ENCODE measurements around the gene GOSR1. TPM values are rescaled to one million over a fixed set of nuclear protein-coding genes. Genes with fewer than 3 reads are reported as not detected.
"Not testable (repeated sequence)": the region's sequence is repeated elsewhere in the genome, so short reads cannot be mapped to it uniquely, and the experiment has no call there.

The GOSR1 gene
- total and polyA plus RNA-seq, 12 donors: 15.4 to 96.0 (median 47.1) TPM

DNA sequence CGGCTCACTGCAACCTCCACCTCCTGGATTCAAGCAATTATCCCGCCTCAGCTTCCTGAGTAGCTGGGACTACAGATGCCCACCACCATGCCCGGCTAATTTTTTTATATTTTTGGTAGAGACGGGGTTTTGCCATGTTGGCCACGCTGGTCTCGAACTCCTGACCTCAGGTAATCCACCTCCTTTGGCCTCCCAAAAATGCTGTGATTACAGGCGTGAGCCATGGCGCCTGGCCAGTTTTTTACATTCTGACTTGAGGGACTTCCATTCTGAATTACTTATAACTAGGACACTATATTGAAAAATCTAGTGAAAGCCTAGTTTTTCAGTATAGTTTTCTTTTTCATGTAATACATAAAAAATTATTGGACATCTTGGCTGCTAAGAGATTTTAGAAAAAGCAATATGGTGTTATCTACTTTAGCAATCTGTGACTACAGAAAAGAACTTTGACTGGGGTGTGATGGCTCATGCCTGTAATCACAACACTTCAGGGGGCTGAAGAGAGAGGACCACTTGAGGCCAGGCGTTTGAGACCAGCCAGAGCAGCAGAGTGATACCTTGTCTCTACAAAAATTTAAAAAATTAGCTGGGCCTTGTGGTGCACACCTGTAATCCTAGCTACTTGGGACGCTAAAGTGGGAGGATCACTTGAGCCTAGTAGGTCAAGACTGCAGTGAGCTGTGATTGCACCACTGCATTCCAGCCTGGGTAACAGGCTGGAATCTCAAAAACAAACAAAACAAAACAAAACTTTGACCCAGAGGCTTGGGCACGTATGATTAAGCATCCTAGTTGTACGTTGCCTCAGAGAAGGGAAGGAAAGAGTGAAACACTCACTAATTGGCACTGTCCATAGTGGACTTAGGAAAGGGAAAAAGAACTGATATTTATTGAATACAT, 26.8 kb upstream of the GOSR1 start:
- Histone ChIP-seq H3K9me3 (replicated peaks in 1 of 3) (no peaks in the 10 kb centered on the region), H3K27ac (no peak overlapping the region), H3K4me3 (no peak overlapping the region), H3K27me3 (no peaks in the 10 kb centered on the region), H3K36me3 (replicated peaks in 1 of 2) (peaks cover 0 to 12% of the 10 kb centered on the region in 2 donors), H3K4me1 (replicated peaks in 1 of 2) (peaks cover 0 to 10% of the 10 kb centered on the region in 2 donors)
- WGBS, 4 donors: 92 to 96% (median 96%) methylated on average over 12 of the region's 12 CpGs
- no peak for DNase-seq
- no peak for TF ChIP-seq POLR2A (IDR thresholded peaks at IDR 0.05)
- TF ChIP-seq, protein P1, sequence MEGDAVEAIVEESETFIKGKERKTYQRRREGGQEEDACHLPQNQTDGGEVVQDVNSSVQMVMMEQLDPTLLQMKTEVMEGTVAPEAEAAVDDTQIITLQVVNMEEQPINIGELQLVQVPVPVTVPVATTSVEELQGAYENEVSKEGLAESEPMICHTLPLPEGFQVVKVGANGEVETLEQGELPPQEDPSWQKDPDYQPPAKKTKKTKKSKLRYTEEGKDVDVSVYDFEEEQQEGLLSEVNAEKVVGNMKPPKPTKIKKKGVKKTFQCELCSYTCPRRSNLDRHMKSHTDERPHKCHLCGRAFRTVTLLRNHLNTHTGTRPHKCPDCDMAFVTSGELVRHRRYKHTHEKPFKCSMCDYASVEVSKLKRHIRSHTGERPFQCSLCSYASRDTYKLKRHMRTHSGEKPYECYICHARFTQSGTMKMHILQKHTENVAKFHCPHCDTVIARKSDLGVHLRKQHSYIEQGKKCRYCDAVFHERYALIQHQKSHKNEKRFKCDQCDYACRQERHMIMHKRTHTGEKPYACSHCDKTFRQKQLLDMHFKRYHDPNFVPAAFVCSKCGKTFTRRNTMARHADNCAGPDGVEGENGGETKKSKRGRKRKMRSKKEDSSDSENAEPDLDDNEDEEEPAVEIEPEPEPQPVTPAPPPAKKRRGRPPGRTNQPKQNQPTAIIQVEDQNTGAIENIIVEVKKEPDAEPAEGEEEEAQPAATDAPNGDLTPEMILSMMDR (IDR thresholded peaks at IDR 0.05): no peak
- intact Hi-C loops (cut with DNase I): no loop called here

DNA sequence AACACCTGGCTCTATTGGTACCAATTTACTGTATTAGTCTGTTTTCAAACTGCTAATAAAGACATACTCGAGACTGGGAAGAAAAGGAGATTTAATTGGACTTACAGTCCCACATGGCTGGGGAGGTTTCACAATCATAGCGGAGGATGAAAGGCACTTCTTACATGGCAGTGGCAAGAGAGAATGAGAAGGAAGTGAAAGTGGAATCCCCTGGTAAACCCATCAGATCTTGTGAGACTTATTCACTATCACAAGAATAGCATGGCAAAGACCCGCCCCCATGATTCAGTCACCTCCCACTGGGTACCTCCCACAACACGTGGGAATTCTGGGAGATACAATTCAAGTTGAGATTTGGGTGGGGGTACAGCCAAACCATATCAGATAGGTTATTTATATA, 22.6 kb upstream of the GOSR1 start:
- no peaks in the 10 kb centered on the region for H3K27me3 ChIP-seq
- TF ChIP-seq, protein P1 (IDR thresholded peaks at IDR 0.05): no peak
- TF ChIP-seq POLR2A (IDR thresholded peaks at IDR 0.05): no peak
- H3K4me1 ChIP-seq (replicated peaks in 1 of 2): peaks cover 0 to 3% of the 10 kb centered on the region in 2 donors
- WGBS, 4 donors: 88 to 96% (median 90%) methylated on average over 4 of the region's 4 CpGs
- H3K4me3 ChIP-seq: no peak overlapping the region
- peaks cover 0 to 12% of the 10 kb centered on the region in 2 donors for H3K36me3 ChIP-seq (replicated peaks in 1 of 2)
- no peaks in the 10 kb centered on the region for H3K9me3 ChIP-seq (replicated peaks in 1 of 3)
- intact Hi-C loops (cut with DNase I): no loop called here
- no peak overlapping the region for H3K27ac ChIP-seq
- DNase-seq: no peak

DNA sequence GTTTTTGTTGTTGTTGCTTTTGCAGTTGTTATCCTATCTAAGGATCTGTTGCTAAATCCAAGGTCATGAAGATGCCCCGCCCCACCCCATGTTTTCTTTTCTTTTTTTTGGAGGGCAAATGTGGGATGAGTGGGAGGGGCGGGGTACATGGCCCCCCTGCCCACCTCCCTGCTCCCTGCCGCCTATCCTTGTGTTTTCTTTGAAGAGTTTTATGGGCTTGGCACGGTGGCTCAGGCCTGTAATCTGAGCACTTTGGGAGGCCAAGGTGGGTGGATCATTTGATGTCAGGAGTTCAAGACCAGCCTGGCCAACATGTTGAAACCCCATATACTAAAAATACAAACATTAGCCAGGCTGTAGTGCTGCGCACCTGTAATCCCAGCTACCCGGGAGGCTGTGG, 18.8 kb upstream of the GOSR1 start:
- intact Hi-C loops (cut with DNase I): no loop called here
- H3K36me3 ChIP-seq (replicated peaks in 1 of 2): peaks cover 0 to 18% of the 10 kb centered on the region in 2 donors
- TF ChIP-seq, protein P1 (IDR thresholded peaks at IDR 0.05): no peak
- no peak for TF ChIP-seq POLR2A (IDR thresholded peaks at IDR 0.05)

DNA sequence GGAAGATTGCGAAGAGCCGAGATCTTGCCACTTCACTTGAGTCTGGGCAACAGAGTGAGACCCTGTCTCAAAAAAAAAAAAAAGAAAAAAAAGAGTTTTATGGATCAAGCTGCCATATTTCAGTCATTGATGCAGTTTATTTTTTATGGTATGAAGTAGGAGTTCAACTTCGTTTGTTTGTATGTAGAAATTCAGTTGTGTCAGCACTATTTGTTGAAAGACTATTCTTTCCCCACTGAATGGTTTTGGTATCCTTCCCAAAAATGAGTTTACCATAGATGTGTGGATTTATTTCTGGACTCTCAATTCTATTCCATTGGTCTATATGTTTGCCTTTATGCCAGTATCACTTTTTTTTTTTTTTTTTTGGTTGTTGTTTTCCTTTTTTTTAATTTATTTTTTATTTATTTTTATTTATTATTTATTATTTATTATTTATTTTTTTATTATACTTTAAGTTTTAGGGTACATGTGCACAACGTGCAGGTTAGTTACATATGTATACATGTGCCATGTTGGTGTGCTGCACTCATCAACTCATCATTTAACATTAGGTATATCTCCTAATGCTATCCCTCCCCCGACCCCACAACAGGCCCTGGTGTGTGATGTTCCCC, 18.3 kb upstream of the GOSR1 start:
- H3K27ac ChIP-seq; H3K9me3 ChIP-seq (replicated peaks in 1 of 3); H3K4me3 ChIP-seq; H3K27me3 ChIP-seq; intact Hi-C loops (cut with DNase I); DNase-seq; H3K4me1 ChIP-seq (replicated peaks in 1 of 2): not testable (repeated sequence)
- 93 to 95% (median 94%) methylated on average over 5 of the region's 5 CpGs for WGBS, 4 donors
- peaks cover 0 to 18% of the 10 kb centered on the region in 2 donors for H3K36me3 ChIP-seq (replicated peaks in 1 of 2)

More for the DNA sequence above, 18.8 kb upstream of the GOSR1 start:
- no peak overlapping the region for H3K4me3 ChIP-seq
- no peak overlapping the region for H3K27ac ChIP-seq
- no peaks in the 10 kb centered on the region for H3K9me3 ChIP-seq (replicated peaks in 1 of 3)
- DNase-seq: no peak
- 86 to 93% (median 90%) methylated on average over 6 of the region's 6 CpGs for WGBS, 4 donors
- no peaks in the 10 kb centered on the region for H3K27me3 ChIP-seq
- no peaks in the 10 kb centered on the region for H3K4me1 ChIP-seq (replicated peaks in 1 of 2)
